H9 (cell line): ENCODE results near the gene GPR12. TPM values are rescaled to one million over a fixed set of nuclear protein-coding genes. Genes with fewer than 3 reads are reported as not detected.

Source experiments
- DNase-seq: peaks from one replicate; pipeline ENCODE4 v3.0.0-alpha.2; 2017
- H2AFZ ChIP-seq: one replicate; pipeline ENCODE4 v1.6.1; 2013; ENCODE audit warnings: mild to moderate bottlenecking, low read length, control low read depth, moderate library complexity
- H2AK5ac ChIP-seq: 2 replicates; pipeline ENCODE4 v1.6.1; 2013; ENCODE audit warnings: low read length, control low read depth, mixed read lengths; ENCODE audit not compliant: insufficient read length
- H2BK120ac ChIP-seq: one replicate; pipeline ENCODE4 v1.6.1; 2013; ENCODE audit warnings: low read depth, mild to moderate bottlenecking, low read length, control low read depth, inconsistent platforms; ENCODE audit not compliant: poor library complexity, severe bottlenecking
- H2BK12ac ChIP-seq: 2 replicates; pipeline ENCODE4 v1.6.1; 2013; ENCODE audit warnings: low read length, control low read depth, mixed read lengths, low read depth; ENCODE audit not compliant: insufficient read length
- H2BK15ac ChIP-seq: 2 replicates; pipeline ENCODE4 v1.6.1; 2013; ENCODE audit warnings: low read depth, low read length, control low read depth
- H2BK20ac ChIP-seq: one replicate; pipeline ENCODE4 v1.6.1; 2013; ENCODE audit warnings: low read depth, mild to moderate bottlenecking, low read length, control low read depth, inconsistent platforms; ENCODE audit not compliant: poor library complexity, severe bottlenecking
- H2BK5ac ChIP-seq: 2 replicates; pipeline ENCODE4 v1.6.1; 2013; ENCODE audit warnings: low read length, control low read depth, mixed read lengths; ENCODE audit not compliant: insufficient read length
- H3K14ac ChIP-seq: 2 replicates; pipeline ENCODE4 v1.6.1; 2013; ENCODE audit warnings: low read length, control low read depth; ENCODE audit not compliant: insufficient read depth
- H3K18ac ChIP-seq: 2 replicates; pipeline ENCODE4 v1.6.1; 2013; ENCODE audit warnings: low read depth, mild to moderate bottlenecking, mixed read lengths, low read length, control low read depth; ENCODE audit not compliant: insufficient read length
- H3K23ac ChIP-seq: 2 replicates; pipeline ENCODE4 v1.6.1; 2013; ENCODE audit warnings: low read length, control low read depth, mixed read lengths, low read depth; ENCODE audit not compliant: insufficient read length
- H3K23me2 ChIP-seq: 2 replicates; pipeline ENCODE4 v1.6.1; 2013; ENCODE audit warnings: low read depth, mild to moderate bottlenecking, mixed read lengths, low read length, control low read depth; ENCODE audit not compliant: insufficient read length, poor library complexity, severe bottlenecking
- H3K27ac ChIP-seq: 2 replicates; pipeline ENCODE4 v1.5.1; 2013; ENCODE audit warnings: low read length, control low read depth, mixed read lengths, low read depth; ENCODE audit not compliant: insufficient read length
- H3K27me3 ChIP-seq: 2 replicates; pipeline ENCODE4 v1.6.1; 2013; ENCODE audit warnings: low read length, control low read depth, inconsistent platforms; ENCODE audit not compliant: insufficient read depth
- H3K4ac ChIP-seq: 2 replicates; pipeline ENCODE4 v1.6.1; 2013; ENCODE audit warnings: low read depth, mild to moderate bottlenecking, control low read depth, inconsistent platforms, low read length, moderate library complexity
- H3K4me1 ChIP-seq: 2 replicates; pipeline ENCODE4 v1.6.1; 2013; ENCODE audit warnings: low read length, control low read depth, inconsistent platforms; ENCODE audit not compliant: insufficient read depth
- H3K4me2 ChIP-seq: 2 replicates; pipeline ENCODE4 v1.6.1; 2013; ENCODE audit warnings: low read length, control low read depth, mixed read lengths; ENCODE audit not compliant: insufficient read length, insufficient read depth
- H3K56ac ChIP-seq: 2 replicates; pipeline ENCODE4 v1.6.1; 2013; ENCODE audit warnings: low read depth, mild to moderate bottlenecking, mixed read lengths, low read length, control low read depth; ENCODE audit not compliant: insufficient read length
- H3K79me1 ChIP-seq: 2 replicates; pipeline ENCODE4 v1.6.1; 2013; ENCODE audit warnings: low read depth, mild to moderate bottlenecking, moderate library complexity, low read length, control low read depth, inconsistent platforms; ENCODE audit not compliant: insufficient read depth, poor library complexity, severe bottlenecking
- H3K79me2 ChIP-seq: 2 replicates; pipeline ENCODE4 v1.6.1; 2013; ENCODE audit warnings: low read length, control low read depth, inconsistent platforms; ENCODE audit not compliant: insufficient read depth
- H3K9ac ChIP-seq: 2 replicates; pipeline ENCODE4 v1.6.1; 2013; ENCODE audit warnings: low read length, control low read depth, mixed read lengths; ENCODE audit not compliant: insufficient read length; ENCODE audit errors: extremely low read depth
- H3K9me3 ChIP-seq: one replicate; pipeline ENCODE4 v1.6.1; 2013; ENCODE audit warnings: low read depth, low read length, inconsistent platforms; ENCODE audit not compliant: control insufficient read depth
- H3T11ph ChIP-seq: one replicate; pipeline ENCODE4 v1.6.1; 2013; ENCODE audit warnings: mild to moderate bottlenecking, low read length, control low read depth, inconsistent platforms
- H4K20me1 ChIP-seq: one replicate; pipeline ENCODE4 v1.6.1; 2013; ENCODE audit not compliant: control insufficient read depth, insufficient read length, insufficient read depth
- H4K5ac ChIP-seq: 2 replicates; pipeline ENCODE4 v1.6.1; 2013; ENCODE audit warnings: low read depth, mild to moderate bottlenecking, mixed read lengths, low read length, control low read depth; ENCODE audit not compliant: insufficient read length
- H4K8ac ChIP-seq: replicated peaks from 2 replicates; pipeline ENCODE4 v1.6.1; 2013; ENCODE audit warnings: low read length, control low read depth, mixed read lengths, low read depth; ENCODE audit not compliant: insufficient read length
- H4K91ac ChIP-seq: 2 replicates; pipeline ENCODE4 v1.6.1; 2013; ENCODE audit warnings: low read depth, mild to moderate bottlenecking, moderate library complexity, mixed read lengths, low read length, control low read depth; ENCODE audit not compliant: insufficient read length
- H3K27ac Mint-ChIP-seq, 3 experiments: 2 replicates in 2 of 3; 3 replicates in 1 of 3; pipeline ENCODE4 v1.8.0; 2020 to 2021; ENCODE audit warnings: mixed read lengths in 3 of 3, mild to moderate bottlenecking in 1 of 3, moderate library complexity in 1 of 3
- H3K27me3 Mint-ChIP-seq: 2 replicates; pipeline ENCODE4 v1.8.0; 2021; ENCODE audit warnings: low read depth, mild to moderate bottlenecking, moderate library complexity, mixed read lengths
- H3K36me3 Mint-ChIP-seq, 3 experiments: 2 replicates in 2 of 3; 3 replicates in 1 of 3; pipeline ENCODE4 v1.8.0; 2020 to 2021; ENCODE audit warnings: low read depth in 3 of 3, mixed read lengths in 3 of 3; ENCODE audit not compliant: insufficient read depth in 1 of 3
- H3K4me1 Mint-ChIP-seq, 2 experiments: 2 replicates each; pipeline ENCODE4 v1.8.0; 2020; ENCODE audit warnings: mixed read lengths in 2 of 2
- H3K4me3 Mint-ChIP-seq, 2 experiments: 2 replicates in 1 of 2; 3 replicates in 1 of 2; pipeline ENCODE4 v1.8.0; 2020 to 2021; ENCODE audit warnings: mild to moderate bottlenecking in 2 of 2, mixed read lengths in 2 of 2, moderate library complexity in 1 of 2
- H3K9me3 Mint-ChIP-seq, 2 experiments: 2 replicates in 1 of 2; 3 replicates in 1 of 2; pipeline ENCODE4 v1.8.0; 2020; ENCODE audit warnings: mild to moderate bottlenecking in 2 of 2, mixed read lengths in 2 of 2, moderate library complexity in 1 of 2
- WGBS: extraction: QIAGEN DNeasy Blood & Tissue Kit; methylation state at CpG from one replicate; pipeline ENCODE4 v1.1.7; 2013; ENCODE audit warnings: missing lambda C conversion rate, low lambda C conversion rate, mixed read lengths; ENCODE audit not compliant: insufficient read length; ENCODE audit errors: extremely low coverage; 5-methylcytosine and 5-hydroxymethylcytosine counted together
- total RNA-seq: library from RNA; stranded (reverse); gene quantifications from 2 replicates; pipeline ENCODE4 v1.2.1, GENCODE V29; 2021
- TF ChIP-seq, protein P1 (sequence below): fragments of 200-600 bp; sonication (generic); conservative IDR thresholded peaks from 3 replicates; pipeline ENCODE4 v1.8.0; 2021; ENCODE audit warnings: antibody characterized with exemption, mild to moderate bottlenecking

Gene GPR12
- total RNA-seq, 1 experiment from 2014 or later = not detected

DNA sequence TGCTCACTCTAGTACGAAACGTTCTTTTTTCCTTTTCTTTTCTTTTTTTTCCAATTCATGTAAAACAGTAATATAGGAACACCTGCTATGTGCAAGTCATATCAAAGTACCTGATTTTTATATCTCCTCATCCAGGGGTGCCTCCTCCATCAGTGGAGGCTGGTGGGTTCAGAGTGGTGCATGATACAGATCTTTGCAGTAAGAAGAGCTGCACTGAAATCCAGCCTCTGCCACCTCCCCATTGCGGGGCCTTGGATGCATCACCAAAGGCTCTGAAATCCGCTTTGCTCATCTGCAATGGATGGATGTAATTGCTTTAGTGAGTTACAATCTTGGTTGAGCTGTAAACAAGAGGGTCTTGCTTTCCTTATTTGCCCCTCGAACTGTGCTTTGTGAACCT, 38.3 kb downstream of the GPR12 start:
- Histone ChIP-seq H4K91ac (no peak overlapping the region), H3K27ac (no peak overlapping the region), H2BK20ac (no peak overlapping the region), H3K4me2 (no peak overlapping the region), H3K14ac (no peak overlapping the region), H3K56ac (no peak overlapping the region), H3K18ac (no peak overlapping the region), H3K23ac (no peak overlapping the region), H2AK5ac (no peak overlapping the region), H3K23me2 (no peaks in the 10 kb centered on the region), H2BK12ac (no peak overlapping the region), H2BK120ac (no peak overlapping the region), H3K9me3 (peaks cover 4% of the 10 kb centered on the region), H2AFZ (no peak overlapping the region), H3K4ac (no peak overlapping the region), H4K8ac (no peak overlapping the region), H3K9ac (no peak overlapping the region), H3K79me2 (no peaks in the 10 kb centered on the region), H2BK5ac (no peak overlapping the region), H3K79me1 (no peaks in the 10 kb centered on the region), H4K20me1 (no peaks in the 10 kb centered on the region), H3K27me3 (no peaks in the 10 kb centered on the region), H3T11ph (no peak overlapping the region), H2BK15ac (no peak overlapping the region), H4K5ac (no peak overlapping the region), H3K4me1 (no peaks in the 10 kb centered on the region)
- peaks cover 1% of the 10 kb centered on the region; the same call in 1 of the 2 replicates for H3K27me3 Mint-ChIP-seq
- H3K4me3 Mint-ChIP-seq = no peak overlapping the region
- H3K36me3 Mint-ChIP-seq = peaks cover 3 to 8% (median 3%) of the 10 kb centered on the region in 3 experiments; a peak in 3 of 7 replicates
- no peak overlapping the region for H3K27ac Mint-ChIP-seq
- WGBS = no CpG with 5 or more reads among the region's 5 CpGs
- no peak for DNase-seq
- H3K9me3 Mint-ChIP-seq = peaks cover 10 to 11% of the 10 kb centered on the region in 2 experiments; a peak in 4 of 5 replicates
- H3K4me1 Mint-ChIP-seq = peaks cover 3 to 6% of the 10 kb centered on the region in 2 experiments; a peak in 1 of 4 replicates
- TF ChIP-seq, protein P1, sequence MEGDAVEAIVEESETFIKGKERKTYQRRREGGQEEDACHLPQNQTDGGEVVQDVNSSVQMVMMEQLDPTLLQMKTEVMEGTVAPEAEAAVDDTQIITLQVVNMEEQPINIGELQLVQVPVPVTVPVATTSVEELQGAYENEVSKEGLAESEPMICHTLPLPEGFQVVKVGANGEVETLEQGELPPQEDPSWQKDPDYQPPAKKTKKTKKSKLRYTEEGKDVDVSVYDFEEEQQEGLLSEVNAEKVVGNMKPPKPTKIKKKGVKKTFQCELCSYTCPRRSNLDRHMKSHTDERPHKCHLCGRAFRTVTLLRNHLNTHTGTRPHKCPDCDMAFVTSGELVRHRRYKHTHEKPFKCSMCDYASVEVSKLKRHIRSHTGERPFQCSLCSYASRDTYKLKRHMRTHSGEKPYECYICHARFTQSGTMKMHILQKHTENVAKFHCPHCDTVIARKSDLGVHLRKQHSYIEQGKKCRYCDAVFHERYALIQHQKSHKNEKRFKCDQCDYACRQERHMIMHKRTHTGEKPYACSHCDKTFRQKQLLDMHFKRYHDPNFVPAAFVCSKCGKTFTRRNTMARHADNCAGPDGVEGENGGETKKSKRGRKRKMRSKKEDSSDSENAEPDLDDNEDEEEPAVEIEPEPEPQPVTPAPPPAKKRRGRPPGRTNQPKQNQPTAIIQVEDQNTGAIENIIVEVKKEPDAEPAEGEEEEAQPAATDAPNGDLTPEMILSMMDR = no peak
